ENCODE data around the gene DEFB114.
"Not testable (repeated sequence)": the region's sequence is repeated elsewhere in the genome, so short reads cannot be mapped to it uniquely, and the experiment has no call there.

The DEFB114 gene
- 0 reads per million in 4 donors for total RNA-seq

- DNase-seq, result no peak
Measured at GRCh38 chr6:49964064-49964463, at the start of gene DEFB114. Gene DEFB114, minus strand, starts transcription at chr6:49964164. Its CDS starts 59 bp downstream, at chr6:49964105.

GRCh38 chr6:50007819-50008218 lies 43.9 kb upstream of the DEFB114 start:
- DNase-seq, result no peak

- DNase-seq, result no peak
Measured at GRCh38 chr6:50003139-50003538, 39.2 kb upstream of the DEFB114 start.

- no peak for DNase-seq
Measured at GRCh38 chr6:49995278-49995677, 31.3 kb upstream of the DEFB114 start.

- no peak for DNase-seq
Measured at GRCh38 chr6:49988900-49989299, 24.9 kb upstream of the DEFB114 start.

GRCh38 chr6:49987749-49988148 lies 23.8 kb upstream of the DEFB114 start:
- DNase-seq, result no peak

- no peak for DNase-seq
Measured at GRCh38 chr6:49986551-49986950, 22.6 kb upstream of the DEFB114 start.

- DNase-seq, result no peak
Measured at GRCh38 chr6:49982046-49982445, 18.1 kb upstream of the DEFB114 start.

GRCh38 chr6:49980898-49981297 lies 16.9 kb upstream of the DEFB114 start:
- no peak for DNase-seq

- no peak for DNase-seq
Measured at GRCh38 chr6:49979584-49979983, 15.6 kb upstream of the DEFB114 start.

- no peak for DNase-seq
Measured at GRCh38 chr6:49978332-49979226, 14.6 kb upstream of the DEFB114 start.

- no peak for DNase-seq
Measured at GRCh38 chr6:49969605-49970004, 5.6 kb upstream of the DEFB114 start, which contains the start of gene DEFB113. Gene DEFB113, minus strand, starts transcription at chr6:49969625. Its CDS starts 0 bp downstream, at chr6:49969625.

GRCh38 chr6:49966823-49967222 lies 2.9 kb upstream of the DEFB114 start:
- no peak for DNase-seq

- DNase-seq, result no peak
Measured at GRCh38 chr6:49966334-49966733, 2.4 kb upstream of the DEFB114 start.

- no peak for DNase-seq
Measured at GRCh38 chr6:49958180-49958579, 5.8 kb downstream of the DEFB114 start.

GRCh38 chr6:49955847-49956246 lies 8.1 kb downstream of the DEFB114 start:
- DNase-seq, result no peak

GRCh38 chr6:49951926-49952325 lies 12.0 kb downstream of the DEFB114 start:
- no peak for DNase-seq

- no peak for DNase-seq
Measured at GRCh38 chr6:49950415-49950751, 13.6 kb downstream of the DEFB114 start.

GRCh38 chr6:49949062-49949461 lies 14.9 kb downstream of the DEFB114 start:
- no peak for DNase-seq

- no peak for DNase-seq
Measured at GRCh38 chr6:49946835-49947234, 17.1 kb downstream of the DEFB114 start.

- DNase-seq, result not testable (repeated sequence)
Measured at GRCh38 chr6:49944068-49944467, 19.9 kb downstream of the DEFB114 start.

- DNase-seq, result no peak
Measured at GRCh38 chr6:49939993-49940498, 23.9 kb downstream of the DEFB114 start.

GRCh38 chr6:49937811-49938210 lies 26.2 kb downstream of the DEFB114 start:
- no peak for DNase-seq

GRCh38 chr6:49937017-49937416 lies 26.9 kb downstream of the DEFB114 start:
- no peak for DNase-seq
